ENCODE results near the gene PHPT1. TPM values are rescaled to one million over a fixed set of nuclear protein-coding genes. Genes with fewer than 3 reads are reported as not detected.
A peak's percentile ranks its signal among the peaks of the same experiment; 100 is the strongest.

PHPT1 gene
- total RNA-seq, 2 experiments from 2014 or later, result 13.6 to 17.8 TPM

- peaks cover 15% of the 10 kb centered on the region for H3K4me1 Mint-ChIP-seq (ENCODE audit: low read depth)
- H3K4me1 ChIP-seq (ENCODE audit: insufficient read depth, low read length), result peaks cover 23% of the 10 kb centered on the region
- H3K27me3 ChIP-seq (ENCODE audit: control insufficient read depth in 1 of 2, insufficient read depth in 2 of 2, low read length in 2 of 2), result no peaks in the 10 kb centered on the region
- peaks cover 22% of the 10 kb centered on the region for H3K36me3 Mint-ChIP-seq (ENCODE audit: low read depth)
- ChIA-PET CTCF (interaction anchor here (1.8 kb wide), 1 partner anchor 21 kb away, joined by 5 read pairs; the partner anchor contains the start of gene AJM1), POLR2A (no interaction called here)
- no peak overlapping the region for H3K27ac ChIP-seq (ENCODE audit: low read depth in 1 of 2, low read length in 2 of 2)
- H3K4me3 ChIP-seq (ENCODE audit: low read length), result no peak overlapping the region
- no peaks in the 10 kb centered on the region for H3K9me3 ChIP-seq (ENCODE audit: control insufficient read depth in 1 of 2, insufficient read depth in 1 of 2, low read length in 2 of 2)
- no peaks in the 10 kb centered on the region for H3K9me3 Mint-ChIP-seq
- intact Hi-C loops (cut with DNase I, micrococcal nuclease), result no loop called here
- no peak overlapping the region for H3K4me3 Mint-ChIP-seq
- ATAC-seq (ENCODE audit: poor library complexity) (no peak), DNase-seq (peak in 1 of 14 experiments; percentile 12)
- no peak for TF ChIP-seq CTCF (IDR thresholded peaks at IDR 0.05)
- H3K27ac Mint-ChIP-seq, result no peak overlapping the region
- H3K27me3 Mint-ChIP-seq, result no peaks in the 10 kb centered on the region
- H3K36me3 ChIP-seq (ENCODE audit: insufficient read depth, low read length), result peaks cover 31% of the 10 kb centered on the region
Observed at GRCh38 chr9:136862849-136863622, 13.8 kb downstream of the PHPT1 start.

GRCh38 chr9:136863623-136864273 is 14.5 kb downstream of the PHPT1 start:
- no peak overlapping the region for H3K27ac Mint-ChIP-seq
- Histone ChIP-seq H3K9me3 (ENCODE audit: control insufficient read depth in 1 of 2, insufficient read depth in 1 of 2, low read length in 2 of 2) (no peaks in the 10 kb centered on the region), H3K4me3 (ENCODE audit: low read length) (no peak overlapping the region), H3K27me3 (ENCODE audit: control insufficient read depth in 1 of 2, insufficient read depth in 2 of 2, low read length in 2 of 2) (no peaks in the 10 kb centered on the region), H3K36me3 (ENCODE audit: insufficient read depth, low read length) (peaks cover 31% of the 10 kb centered on the region), H3K4me1 (ENCODE audit: insufficient read depth, low read length) (peaks cover 23% of the 10 kb centered on the region), H3K27ac (ENCODE audit: low read depth in 1 of 2, low read length in 2 of 2) (no peak overlapping the region)
- no peak for TF ChIP-seq CTCF (IDR thresholded peaks at IDR 0.05)
- DNase-seq (peak in 1 of 14 experiments; percentile 15), ATAC-seq (ENCODE audit: poor library complexity) (no peak)
- no peaks in the 10 kb centered on the region for H3K9me3 Mint-ChIP-seq
- H3K4me1 Mint-ChIP-seq (ENCODE audit: low read depth), result peaks cover 15% of the 10 kb centered on the region
- H3K36me3 Mint-ChIP-seq (ENCODE audit: low read depth), result peaks cover 22% of the 10 kb centered on the region
- peak overlapping the region; percentile 45 for H3K4me3 Mint-ChIP-seq
- no peaks in the 10 kb centered on the region for H3K27me3 Mint-ChIP-seq
- intact Hi-C loops (cut with DNase I, micrococcal nuclease), result no loop called here
- CTCF ChIA-PET, result interaction anchor here (1.8 kb wide), 1 partner anchor 21 kb away, joined by 5 read pairs; the partner anchor contains the start of gene AJM1
- POLR2A ChIA-PET, result interaction anchor here (0.6 to 1.2 kb wide), 2 partner anchors 17 to 97 kb away, joined by 3 read pairs; no protein-coding TSS in a partner anchor

- Mint-ChIP-seq H3K27me3 (no peaks in the 10 kb centered on the region), H3K4me3 (peak overlapping the region; percentile 92), H3K27ac (peak overlapping the region; percentile 70), H3K36me3 (ENCODE audit: low read depth) (peaks cover 22% of the 10 kb centered on the region), H3K4me1 (ENCODE audit: low read depth) (peaks cover 15% of the 10 kb centered on the region), H3K9me3 (no peaks in the 10 kb centered on the region)
- Histone ChIP-seq H3K36me3 (ENCODE audit: insufficient read depth, low read length) (peaks cover 31% of the 10 kb centered on the region), H3K9me3 (ENCODE audit: control insufficient read depth in 1 of 2, insufficient read depth in 1 of 2, low read length in 2 of 2) (no peaks in the 10 kb centered on the region), H3K4me3 (ENCODE audit: low read length) (peak overlapping the region; percentile 57), H3K27me3 (ENCODE audit: control insufficient read depth in 1 of 2, insufficient read depth in 2 of 2, low read length in 2 of 2) (no peaks in the 10 kb centered on the region), H3K27ac (ENCODE audit: low read depth in 1 of 2, low read length in 2 of 2) (peak overlapping the region in 1 of 2 donors; percentile 17), H3K4me1 (ENCODE audit: insufficient read depth, low read length) (peaks cover 23% of the 10 kb centered on the region)
- DNase-seq (peak in 1 of 14 experiments; percentile 19), ATAC-seq (ENCODE audit: poor library complexity) (no peak)
- CTCF ChIA-PET, result no interaction called here
- no peak for TF ChIP-seq CTCF (IDR thresholded peaks at IDR 0.05)
- POLR2A ChIA-PET, result interaction anchor here (1.2 kb wide), 1 partner anchor 18 kb away, joined by 3 read pairs; no protein-coding TSS in a partner anchor
- intact Hi-C loops (cut with DNase I, micrococcal nuclease), result loop anchor here in 1 of 2 experiments (5.0 kb wide), 1 partner anchor 77 kb away; the partner anchor contains the start of gene FBXW5
Observed at GRCh38 chr9:136865041-136865767, 16.0 kb downstream of the PHPT1 start.

All from CD4-positive, alpha-beta T cell (primary cell).